Measurements from ENCODE around the gene TSHZ2. TPM values are rescaled to one million over a fixed set of nuclear protein-coding genes. Genes with fewer than 3 reads are reported as not detected.

Gene TSHZ2
- total RNA-seq, 1 donor from 2014 or later: 22.9 TPM

GRCh38 chr20:53028337-53029007 lies 56.3 kb downstream of the TSHZ2 start:
- DNase-seq (ENCODE audit: low spot score, unreplicated experiment): no peak
- Mint-ChIP-seq H3K27ac (no peak overlapping the region), H3K27me3 (no peaks in the 10 kb centered on the region), H3K4me3 (ENCODE audit: low read depth) (no peak overlapping the region), H3K9me3 (ENCODE audit: low read depth) (no peaks in the 10 kb centered on the region), H3K36me3 (ENCODE audit: insufficient read depth) (no peaks in the 10 kb centered on the region), H3K4me1 (ENCODE audit: low read depth) (peaks cover 3% of the 10 kb centered on the region)
- no peak for TF ChIP-seq CTCF (IDR thresholded peaks at IDR 0.05; ENCODE audit: unreplicated experiment)

- no peak for TF ChIP-seq CTCF (IDR thresholded peaks at IDR 0.05; ENCODE audit: unreplicated experiment)
- Mint-ChIP-seq H3K36me3 (ENCODE audit: insufficient read depth) (no peaks in the 10 kb centered on the region), H3K9me3 (ENCODE audit: low read depth) (no peaks in the 10 kb centered on the region), H3K27me3 (no peaks in the 10 kb centered on the region), H3K27ac (no peak overlapping the region), H3K4me3 (ENCODE audit: low read depth) (no peak overlapping the region), H3K4me1 (ENCODE audit: low read depth) (no peaks in the 10 kb centered on the region)
- DNase-seq (ENCODE audit: low spot score, unreplicated experiment): no peak
Measured at GRCh38 chr20:53030061-53030460, 57.9 kb downstream of the TSHZ2 start.

GRCh38 chr20:53032046-53032445 lies 59.9 kb downstream of the TSHZ2 start:
- no peak overlapping the region for H3K4me3 Mint-ChIP-seq (ENCODE audit: low read depth)
- H3K27ac Mint-ChIP-seq: no peak overlapping the region
- no peak for TF ChIP-seq CTCF (IDR thresholded peaks at IDR 0.05; ENCODE audit: unreplicated experiment)
- H3K4me1 Mint-ChIP-seq (ENCODE audit: low read depth): no peaks in the 10 kb centered on the region
- DNase-seq (ENCODE audit: low spot score, unreplicated experiment): no peak
- no peaks in the 10 kb centered on the region for H3K36me3 Mint-ChIP-seq (ENCODE audit: insufficient read depth)
- no peaks in the 10 kb centered on the region for H3K27me3 Mint-ChIP-seq
- H3K9me3 Mint-ChIP-seq (ENCODE audit: low read depth): no peaks in the 10 kb centered on the region

GRCh38 chr20:53032478-53032932 lies 60.3 kb downstream of the TSHZ2 start:
- no peak for DNase-seq (ENCODE audit: low spot score, unreplicated experiment)
- H3K27ac Mint-ChIP-seq: peak overlapping the region; percentile 60
- no peak for TF ChIP-seq CTCF (IDR thresholded peaks at IDR 0.05; ENCODE audit: unreplicated experiment)
- H3K4me3 Mint-ChIP-seq (ENCODE audit: low read depth): no peak overlapping the region
- H3K9me3 Mint-ChIP-seq (ENCODE audit: low read depth): no peaks in the 10 kb centered on the region
- no peaks in the 10 kb centered on the region for H3K27me3 Mint-ChIP-seq
- H3K4me1 Mint-ChIP-seq (ENCODE audit: low read depth): no peaks in the 10 kb centered on the region
- no peaks in the 10 kb centered on the region for H3K36me3 Mint-ChIP-seq (ENCODE audit: insufficient read depth)

GRCh38 chr20:53033176-53033575 lies 61.0 kb downstream of the TSHZ2 start:
- no peaks in the 10 kb centered on the region for H3K27me3 Mint-ChIP-seq

More at GRCh38 chr20:53033176-53033575, 61.0 kb downstream of the TSHZ2 start:
- H3K9me3 Mint-ChIP-seq (ENCODE audit: low read depth): no peaks in the 10 kb centered on the region
- H3K4me1 Mint-ChIP-seq (ENCODE audit: low read depth): no peaks in the 10 kb centered on the region
- no peak for DNase-seq (ENCODE audit: low spot score, unreplicated experiment)
- no peak overlapping the region for H3K27ac Mint-ChIP-seq
- TF ChIP-seq CTCF (IDR thresholded peaks at IDR 0.05; ENCODE audit: unreplicated experiment): no peak
- H3K36me3 Mint-ChIP-seq (ENCODE audit: insufficient read depth): no peaks in the 10 kb centered on the region
- H3K4me3 Mint-ChIP-seq (ENCODE audit: low read depth): no peak overlapping the region

Measured in progenitor cell of endocrine pancreas (in vitro differentiated cells).